ENCODE measurements around the gene PON1.

PON1 gene

GRCh38 chr7:95324431-95324830 is at the start of gene PON1:
TSS of gene PON1 (minus strand) at chr7:95324532. CDS start at chr7:95324475, 57 bp downstream.
- DNase-seq (ENCODE audit: low read depth in 2 of 2): no peak

GRCh38 chr7:95373323-95373722 is 49.0 kb upstream of the PON1 start:
- no peak for DNase-seq (ENCODE audit: low read depth in 2 of 2)

- DNase-seq (ENCODE audit: low read depth in 2 of 2): no peak
These were observed 43.9 kb upstream of the PON1 start for GRCh38 chr7:95368235-95368634.

GRCh38 chr7:95367606-95368005 is 43.3 kb upstream of the PON1 start:
- DNase-seq (ENCODE audit: low read depth in 2 of 2): no peak

GRCh38 chr7:95365151-95365550 is 40.8 kb upstream of the PON1 start:
- no peak for DNase-seq (ENCODE audit: low read depth in 2 of 2)

GRCh38 chr7:95357623-95358022 is 33.3 kb upstream of the PON1 start:
- no peak for DNase-seq (ENCODE audit: low read depth in 2 of 2)

- DNase-seq (ENCODE audit: low read depth in 2 of 2): no peak
These were observed 18.4 kb upstream of the PON1 start for GRCh38 chr7:95342642-95343307.

GRCh38 chr7:95342029-95342428 is 17.7 kb upstream of the PON1 start:
- no peak for DNase-seq (ENCODE audit: low read depth in 2 of 2)

- DNase-seq (ENCODE audit: low read depth in 2 of 2): no peak
These were observed 16.2 kb upstream of the PON1 start for GRCh38 chr7:95340491-95340890.

- no peak for DNase-seq (ENCODE audit: low read depth in 2 of 2)
These were observed 14.5 kb upstream of the PON1 start for GRCh38 chr7:95338832-95339231.

GRCh38 chr7:95335093-95335492 is 10.8 kb upstream of the PON1 start:
- no peak for DNase-seq (ENCODE audit: low read depth in 2 of 2)

- no peak for DNase-seq (ENCODE audit: low read depth in 2 of 2)
These were observed 10.1 kb upstream of the PON1 start for GRCh38 chr7:95334447-95334846.

- no peak for DNase-seq (ENCODE audit: low read depth in 2 of 2)
These were observed 6.6 kb upstream of the PON1 start for GRCh38 chr7:95330961-95331337.

- DNase-seq (ENCODE audit: low read depth in 2 of 2): no peak
These were observed 6.0 kb upstream of the PON1 start for GRCh38 chr7:95330204-95330960.

GRCh38 chr7:95327356-95327755 is 3.0 kb upstream of the PON1 start:
- DNase-seq (ENCODE audit: low read depth in 2 of 2): no peak

- no peak for DNase-seq (ENCODE audit: low read depth in 2 of 2)
These were observed 762 bp downstream of the PON1 start for GRCh38 chr7:95323410-95324129.

- no peak for DNase-seq (ENCODE audit: low read depth in 2 of 2)
These were observed 1.5 kb downstream of the PON1 start for GRCh38 chr7:95322854-95323253.

- DNase-seq (ENCODE audit: low read depth in 2 of 2): no peak
These were observed 1.9 kb downstream of the PON1 start for GRCh38 chr7:95322396-95322795.

GRCh38 chr7:95321720-95322119 is 2.6 kb downstream of the PON1 start:
- DNase-seq (ENCODE audit: low read depth in 2 of 2): no peak

GRCh38 chr7:95320651-95321050 is 3.7 kb downstream of the PON1 start:
- no peak for DNase-seq (ENCODE audit: low read depth in 2 of 2)

GRCh38 chr7:95319570-95319969 is 4.8 kb downstream of the PON1 start:
- no peak for DNase-seq (ENCODE audit: low read depth in 2 of 2)

GRCh38 chr7:95318501-95319100 is 5.7 kb downstream of the PON1 start:
- no peak for DNase-seq (ENCODE audit: low read depth in 2 of 2)
